ENCODE data around the gene ZFYVE28.

The ZFYVE28 gene

DNA sequence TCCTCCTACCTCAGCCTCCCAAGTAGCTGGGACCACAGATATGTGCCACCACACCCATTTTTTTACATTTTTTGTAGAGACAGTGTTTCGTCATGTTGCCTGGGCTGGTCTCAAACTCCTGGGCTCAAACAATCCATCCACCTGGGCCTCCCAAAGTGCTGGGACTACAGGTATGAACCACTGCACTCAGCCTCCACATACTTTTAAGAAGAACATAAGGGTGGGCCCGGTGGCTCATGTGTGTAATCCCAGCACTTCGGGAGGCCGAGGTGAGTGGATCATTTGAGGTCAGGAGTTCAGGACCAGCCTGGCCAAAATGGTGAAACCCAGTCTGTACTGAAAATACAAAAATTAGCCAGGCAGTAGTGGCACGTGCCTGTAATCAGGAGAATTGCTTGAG, 105.1 kb downstream of the ZFYVE28 start:
- no peak overlapping the region for H3K27ac ChIP-seq (ENCODE audit: insufficient read depth in 1 of 2, low read depth in 1 of 2, low read length in 2 of 2, poor library complexity in 1 of 2, severe bottlenecking in 2 of 2)
- CTCF ChIA-PET = no interaction called here
- H3K27me3 ChIP-seq (replicated peaks in 2 of 5; ENCODE audit: control insufficient read depth in 4 of 5, insufficient read depth in 5 of 5, low read length in 4 of 5) = no peaks in the 10 kb centered on the region
- no peak overlapping the region for H3K4me3 ChIP-seq (ENCODE audit: control insufficient read depth in 1 of 7, extremely low read depth in 1 of 7, insufficient read depth in 4 of 7, low read depth in 2 of 7, low read length in 6 of 7)
- no peak for DNase-seq
- H3K36me3 ChIP-seq (ENCODE audit: control insufficient read depth in 4 of 4, insufficient read depth in 4 of 4, low read length in 3 of 4) = no peaks in the 10 kb centered on the region
- H3K9me3 ChIP-seq (ENCODE audit: control extremely low read depth in 1 of 5, control insufficient read depth in 4 of 5, insufficient read depth in 2 of 5, low read depth in 1 of 5, low read length in 4 of 5) = peaks cover 0 to 17% (median 3%) of the 10 kb centered on the region in 5 experiments
- no peaks in the 10 kb centered on the region for H3K4me1 ChIP-seq (ENCODE audit: control extremely low read depth in 1 of 4, control insufficient read depth in 4 of 4, insufficient read depth in 4 of 4, low read length in 3 of 4)
- WGBS (ENCODE audit: insufficient coverage) = 69% methylated on average over 4 of the region's 5 CpGs
- POLR2A ChIA-PET = no interaction called here

- H3K36me3 ChIP-seq (ENCODE audit: control insufficient read depth in 4 of 4, insufficient read depth in 4 of 4, low read length in 3 of 4) = no peaks in the 10 kb centered on the region
- CTCF ChIA-PET = interaction anchor here (1.8 kb wide), 2 partner anchors 11 to 87 kb away, joined by 4 read pairs; no protein-coding TSS in a partner anchor
- H3K9me3 ChIP-seq (ENCODE audit: control extremely low read depth in 1 of 5, control insufficient read depth in 4 of 5, insufficient read depth in 2 of 5, low read depth in 1 of 5, low read length in 4 of 5) = peaks cover 0 to 25% (median 5%) of the 10 kb centered on the region in 5 experiments
- H3K27me3 ChIP-seq (replicated peaks in 2 of 5; ENCODE audit: control insufficient read depth in 4 of 5, insufficient read depth in 5 of 5, low read length in 4 of 5) = peaks cover 0 to 2% (median 0%) of the 10 kb centered on the region in 5 experiments
- no peak overlapping the region for H3K4me3 ChIP-seq (ENCODE audit: control insufficient read depth in 1 of 7, extremely low read depth in 1 of 7, insufficient read depth in 4 of 7, low read depth in 2 of 7, low read length in 6 of 7)
- POLR2A ChIA-PET = no interaction called here
- 98% methylated on average over 8 of the region's 10 CpGs for WGBS (ENCODE audit: insufficient coverage)
- no peaks in the 10 kb centered on the region for H3K4me1 ChIP-seq (ENCODE audit: control extremely low read depth in 1 of 4, control insufficient read depth in 4 of 4, insufficient read depth in 4 of 4, low read length in 3 of 4)
- no peak overlapping the region for H3K27ac ChIP-seq (ENCODE audit: insufficient read depth in 1 of 2, low read depth in 1 of 2, low read length in 2 of 2, poor library complexity in 1 of 2, severe bottlenecking in 2 of 2)
- no peak for DNase-seq
Observed at GRCh38 chr4:2306773-2307410, 111.6 kb downstream of the ZFYVE28 start.

DNA sequence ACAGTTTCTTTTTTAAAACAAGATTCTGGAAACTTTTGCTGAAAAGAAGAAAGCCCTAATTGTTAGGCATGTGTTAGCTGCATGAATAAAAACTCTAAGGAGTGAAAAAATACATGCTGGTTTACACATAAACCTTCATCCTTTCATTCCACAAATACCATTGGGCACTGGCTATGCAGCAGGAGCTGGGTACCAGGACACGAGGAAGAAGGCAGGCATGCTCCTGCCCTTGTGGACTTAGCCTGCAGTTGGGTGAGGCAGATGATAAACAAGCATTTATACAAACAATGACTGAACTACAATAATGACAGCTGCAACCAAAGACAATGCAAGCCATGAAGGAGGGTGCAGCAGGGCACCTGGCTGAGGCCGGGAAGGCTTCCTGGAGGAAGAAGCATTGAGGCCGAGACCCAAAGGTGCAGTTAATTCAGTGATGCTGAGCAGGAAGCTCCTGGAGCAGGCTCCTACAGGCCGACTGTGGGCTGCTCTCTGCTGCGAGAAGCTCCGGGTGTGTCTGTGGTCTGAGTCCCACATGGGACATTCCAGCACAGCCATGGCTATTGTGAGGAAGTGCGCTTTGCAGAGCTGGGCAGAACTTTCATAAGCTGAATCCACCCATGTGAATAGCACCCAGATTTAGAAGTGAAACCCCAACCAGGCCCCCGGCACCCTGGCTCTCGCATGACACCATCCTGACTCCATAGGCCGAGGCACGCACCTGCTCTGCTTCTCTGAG, 112.5 kb downstream of the ZFYVE28 start:
- DNase-seq = no peak
- peaks cover 0 to 20% (median 5%) of the 10 kb centered on the region in 5 experiments for H3K9me3 ChIP-seq (ENCODE audit: control extremely low read depth in 1 of 5, control insufficient read depth in 4 of 5, insufficient read depth in 2 of 5, low read depth in 1 of 5, low read length in 4 of 5)
- H3K27me3 ChIP-seq (replicated peaks in 2 of 5; ENCODE audit: control insufficient read depth in 4 of 5, insufficient read depth in 5 of 5, low read length in 4 of 5) = peaks cover 0 to 2% (median 0%) of the 10 kb centered on the region in 5 experiments
- H3K4me1 ChIP-seq (ENCODE audit: control extremely low read depth in 1 of 4, control insufficient read depth in 4 of 4, insufficient read depth in 4 of 4, low read length in 3 of 4) = no peaks in the 10 kb centered on the region
- H3K4me3 ChIP-seq (ENCODE audit: control insufficient read depth in 1 of 7, extremely low read depth in 1 of 7, insufficient read depth in 4 of 7, low read depth in 2 of 7, low read length in 6 of 7) = no peak overlapping the region
- ChIA-PET POLR2A (no interaction called here), CTCF (interaction anchor here (0.5 to 1.8 kb wide), 5 partner anchors 10 to 117 kb away, joined by 3 to 5 read pairs (median 3); no protein-coding TSS in a partner anchor)
- no peaks in the 10 kb centered on the region for H3K36me3 ChIP-seq (ENCODE audit: control insufficient read depth in 4 of 4, insufficient read depth in 4 of 4, low read length in 3 of 4)
- 96% methylated on average over 10 of the region's 11 CpGs for WGBS (ENCODE audit: insufficient coverage)
- no peak overlapping the region for H3K27ac ChIP-seq (ENCODE audit: insufficient read depth in 1 of 2, low read depth in 1 of 2, low read length in 2 of 2, poor library complexity in 1 of 2, severe bottlenecking in 2 of 2)

DNA sequence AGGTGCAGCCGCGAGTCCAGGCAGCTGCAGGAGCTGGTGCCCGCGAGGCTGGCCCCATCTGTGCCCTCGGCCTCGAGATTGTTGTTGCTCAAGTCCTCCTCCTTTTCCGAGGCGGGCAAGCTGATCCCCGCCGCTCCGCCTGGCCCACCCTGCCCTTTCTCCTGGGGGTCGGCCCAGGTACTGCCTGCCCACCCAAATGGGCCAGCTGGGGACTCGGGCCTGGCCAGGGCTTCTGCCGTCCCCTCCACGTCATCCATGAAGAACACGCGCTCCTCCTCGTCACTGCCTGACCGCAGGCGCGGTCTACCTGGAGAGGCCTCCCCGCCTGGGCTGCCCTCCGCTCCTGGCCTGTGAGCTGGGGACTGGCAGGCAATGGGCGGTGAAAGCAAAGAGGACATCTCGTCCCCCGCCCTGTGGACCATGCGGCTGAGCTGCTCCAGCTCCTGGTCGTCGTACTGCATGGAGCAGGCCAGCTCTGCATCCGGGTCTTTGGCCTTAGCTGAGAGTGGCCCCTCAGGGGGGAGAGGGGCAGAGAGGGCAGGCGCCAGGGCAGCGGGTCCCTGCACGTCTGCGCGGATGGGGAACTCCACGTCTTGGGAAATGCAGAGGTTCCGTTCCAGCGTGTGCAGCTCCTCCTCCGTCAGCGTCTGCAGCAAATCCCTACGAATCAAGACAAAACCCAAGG, 113.4 kb downstream of the ZFYVE28 start:
- DNase-seq = no peak
- ChIA-PET CTCF (interaction anchor here (0.6 to 1.8 kb wide), 4 partner anchors 9 to 116 kb away, joined by 3 to 5 read pairs (median 4); no protein-coding TSS in a partner anchor), POLR2A (no interaction called here)
- Histone ChIP-seq H3K27ac (ENCODE audit: insufficient read depth in 1 of 2, low read depth in 1 of 2, low read length in 2 of 2, poor library complexity in 1 of 2, severe bottlenecking in 2 of 2) (no peak overlapping the region), H3K9me3 (ENCODE audit: control extremely low read depth in 1 of 5, control insufficient read depth in 4 of 5, insufficient read depth in 2 of 5, low read depth in 1 of 5, low read length in 4 of 5) (peaks cover 0 to 20% (median 5%) of the 10 kb centered on the region in 5 experiments), H3K36me3 (ENCODE audit: control insufficient read depth in 4 of 4, insufficient read depth in 4 of 4, low read length in 3 of 4) (no peaks in the 10 kb centered on the region), H3K27me3 (replicated peaks in 2 of 5; ENCODE audit: control insufficient read depth in 4 of 5, insufficient read depth in 5 of 5, low read length in 4 of 5) (peaks cover 0 to 2% (median 0%) of the 10 kb centered on the region in 5 experiments), H3K4me3 (ENCODE audit: control insufficient read depth in 1 of 7, extremely low read depth in 1 of 7, insufficient read depth in 4 of 7, low read depth in 2 of 7, low read length in 6 of 7) (no peak overlapping the region), H3K4me1 (ENCODE audit: control extremely low read depth in 1 of 4, control insufficient read depth in 4 of 4, insufficient read depth in 4 of 4, low read length in 3 of 4) (no peaks in the 10 kb centered on the region)
- WGBS (ENCODE audit: insufficient coverage) = 95% methylated on average over 37 of the region's 41 CpGs

DNA sequence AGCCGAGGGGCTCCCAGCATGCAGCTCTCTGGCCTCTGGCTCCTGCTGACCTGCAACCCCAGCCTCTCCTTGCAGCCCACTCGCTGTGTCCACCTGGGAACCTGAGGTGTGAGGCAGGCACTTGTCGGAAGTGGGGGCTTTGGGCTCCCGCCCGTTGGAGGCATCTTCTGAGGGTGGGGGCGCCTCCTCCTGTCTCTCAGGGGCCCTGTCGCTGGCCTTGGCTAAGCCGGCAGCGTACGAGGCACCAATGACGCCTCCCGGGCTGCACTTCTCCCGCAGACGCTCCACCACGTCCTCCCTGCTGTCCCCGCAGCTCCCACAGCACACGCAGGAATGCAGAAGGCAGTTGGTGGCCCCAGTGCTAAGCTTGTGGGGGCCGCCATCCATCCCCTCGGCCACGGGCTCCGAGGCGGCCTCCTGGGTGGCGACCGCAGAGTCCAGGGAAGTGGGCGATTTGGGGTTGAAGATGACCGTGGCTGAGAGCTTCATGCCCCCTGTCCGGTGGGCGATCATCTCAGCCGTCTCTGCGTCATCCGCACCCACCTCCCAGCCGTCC, 114.0 kb downstream of the ZFYVE28 start:
- Histone ChIP-seq H3K36me3 (ENCODE audit: control insufficient read depth in 4 of 4, insufficient read depth in 4 of 4, low read length in 3 of 4) (no peaks in the 10 kb centered on the region), H3K27ac (ENCODE audit: insufficient read depth in 1 of 2, low read depth in 1 of 2, low read length in 2 of 2, poor library complexity in 1 of 2, severe bottlenecking in 2 of 2) (no peak overlapping the region), H3K4me3 (ENCODE audit: control insufficient read depth in 1 of 7, extremely low read depth in 1 of 7, insufficient read depth in 4 of 7, low read depth in 2 of 7, low read length in 6 of 7) (no peak overlapping the region), H3K4me1 (ENCODE audit: control extremely low read depth in 1 of 4, control insufficient read depth in 4 of 4, insufficient read depth in 4 of 4, low read length in 3 of 4) (no peaks in the 10 kb centered on the region), H3K9me3 (ENCODE audit: control extremely low read depth in 1 of 5, control insufficient read depth in 4 of 5, insufficient read depth in 2 of 5, low read depth in 1 of 5, low read length in 4 of 5) (peaks cover 0 to 18% (median 5%) of the 10 kb centered on the region in 5 experiments), H3K27me3 (replicated peaks in 2 of 5; ENCODE audit: control insufficient read depth in 4 of 5, insufficient read depth in 5 of 5, low read length in 4 of 5) (peaks cover 0 to 2% (median 0%) of the 10 kb centered on the region in 5 experiments)
- ChIA-PET CTCF (interaction anchor here (1.2 to 1.6 kb wide), 2 partner anchors 10 to 46 kb away, joined by 3 to 5 read pairs; no protein-coding TSS in a partner anchor), POLR2A (no interaction called here)
- no peak for DNase-seq
- WGBS (ENCODE audit: insufficient coverage) = 96% methylated on average over 32 of the region's 32 CpGs

GRCh38 chr4:2303686-2304320, 114.6 kb downstream of the ZFYVE28 start:
- DNase-seq = no peak
- Histone ChIP-seq H3K27ac (ENCODE audit: insufficient read depth in 1 of 2, low read depth in 1 of 2, low read length in 2 of 2, poor library complexity in 1 of 2, severe bottlenecking in 2 of 2) (no peak overlapping the region), H3K4me1 (ENCODE audit: control extremely low read depth in 1 of 4, control insufficient read depth in 4 of 4, insufficient read depth in 4 of 4, low read length in 3 of 4) (no peaks in the 10 kb centered on the region), H3K9me3 (ENCODE audit: control extremely low read depth in 1 of 5, control insufficient read depth in 4 of 5, insufficient read depth in 2 of 5, low read depth in 1 of 5, low read length in 4 of 5) (peaks cover 0 to 15% (median 2%) of the 10 kb centered on the region in 5 experiments), H3K4me3 (ENCODE audit: control insufficient read depth in 1 of 7, extremely low read depth in 1 of 7, insufficient read depth in 4 of 7, low read depth in 2 of 7, low read length in 6 of 7) (no peak overlapping the region), H3K27me3 (replicated peaks in 2 of 5; ENCODE audit: control insufficient read depth in 4 of 5, insufficient read depth in 5 of 5, low read length in 4 of 5) (peaks cover 0 to 2% (median 0%) of the 10 kb centered on the region in 5 experiments), H3K36me3 (ENCODE audit: control insufficient read depth in 4 of 4, insufficient read depth in 4 of 4, low read length in 3 of 4) (no peaks in the 10 kb centered on the region)
- POLR2A ChIA-PET = no interaction called here
- WGBS (ENCODE audit: insufficient coverage) = 93% methylated on average over 31 of the region's 31 CpGs
- CTCF ChIA-PET = no interaction called here
